Tibial artery (tissue), 4 donors: ENCODE measurements around the gene RCC2.

Source experiments
- DNase-seq, 2 donors: peaks; one replicate each; pipeline ENCODE4 v3.0.0-alpha.2; 2019
- H3K27ac ChIP-seq, 2 donors: fragments of 200-600 bp; sonication (generic) in 1 of 2; 1 replicate in 1 of 2; 2 replicates in 1 of 2; pipeline ENCODE4 v1.5.1; 2018 to 2019; ENCODE audit warnings: mild to moderate bottlenecking in 1 of 2
- H3K27me3 ChIP-seq, 2 donors: fragments of 200-600 bp; sonication (generic) in 1 of 2; one replicate each; pipeline versions ENCODE4 v1.5.1 to v1.6.0; 2016 to 2019
- H3K36me3 ChIP-seq, 3 donors: fragments of 200-600 bp; sonication (generic) in 2 of 3; one replicate each; pipeline ENCODE4 v1.5.1; 2016 to 2019; ENCODE audit warnings: mild to moderate bottlenecking in 2 of 3
- H3K4me1 ChIP-seq, 4 donors: fragments of 200-600 bp; sonication (generic) in 2 of 4; 1 replicate in 3 of 4; 2 replicates in 1 of 4; pipeline ENCODE4 v1.5.1; 2016 to 2019
- H3K4me3 ChIP-seq, 2 donors: fragments of 200-600 bp; sonication (generic) in 1 of 2; 1 replicate in 1 of 2; 2 replicates in 1 of 2; pipeline ENCODE4 v1.5.1; 2018 to 2019; ENCODE audit warnings: mild to moderate bottlenecking in 2 of 2
- H3K9me3 ChIP-seq, 3 donors: fragments of 200-600 bp; sonication (generic) in 1 of 3; one replicate each; pipeline ENCODE4 v1.5.1; 2016 to 2019
- intact Hi-C: fragments of 100-400 bp; cut with DNase I; formaldehyde crosslinking; loops from one replicate; pipeline ENCODE4 v1.15.0; 2023; ENCODE audit warnings: low total_unique reads
- TF ChIP-seq, protein P1 (sequence below), 2 experiments: fragments of 200-600 bp in 1 of 2; fragments of 450-650 bp in 1 of 2; IDR thresholded peaks; one replicate each; pipeline ENCODE4 v1.5.1; 2017 to 2019; ENCODE audit warnings: antibody characterized with exemption in 2 of 2, mild to moderate bottlenecking in 1 of 2, moderate library complexity in 1 of 2

The RCC2 gene

DNA sequence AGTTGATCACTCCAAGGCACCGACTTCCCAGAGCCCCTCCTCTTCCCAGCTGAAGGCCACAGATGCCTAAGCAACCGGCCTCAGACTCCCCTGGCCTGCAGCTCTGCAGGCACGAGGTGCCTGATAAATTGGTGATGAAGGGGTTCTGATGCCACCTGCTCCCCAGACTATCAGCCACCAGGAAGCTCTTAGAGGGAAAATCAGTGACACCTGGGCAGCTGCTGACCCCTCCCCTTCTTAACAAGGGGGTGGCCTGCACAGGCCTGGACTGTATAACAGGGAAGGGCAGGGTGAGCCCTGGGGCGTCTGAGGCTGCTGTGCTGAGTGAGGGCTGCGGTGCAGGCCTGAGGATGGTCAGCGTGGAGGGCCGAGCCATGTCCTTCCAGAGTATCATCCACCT lies 67.6 kb downstream of the RCC2 start, which contains the start of gene PADI6:
Gene PADI6, plus strand, starts transcription at position 301 of the 400 bp plus-strand sequence. Its CDS starts 50 bp downstream, at position 351.
- no peaks in the 10 kb centered on the region for H3K4me1 ChIP-seq
- no peaks in the 10 kb centered on the region for H3K36me3 ChIP-seq
- no peak within 1 kb of the TSS for H3K4me3 ChIP-seq
- H3K27ac ChIP-seq = no peak within 1 kb of the TSS
- DNase-seq = no peak
- H3K9me3 ChIP-seq = no peaks in the 10 kb centered on the region
- intact Hi-C loops = no loop called here
- peaks cover 0 to 62% of the 10 kb centered on the region in 2 donors for H3K27me3 ChIP-seq
- TF ChIP-seq, protein P1, sequence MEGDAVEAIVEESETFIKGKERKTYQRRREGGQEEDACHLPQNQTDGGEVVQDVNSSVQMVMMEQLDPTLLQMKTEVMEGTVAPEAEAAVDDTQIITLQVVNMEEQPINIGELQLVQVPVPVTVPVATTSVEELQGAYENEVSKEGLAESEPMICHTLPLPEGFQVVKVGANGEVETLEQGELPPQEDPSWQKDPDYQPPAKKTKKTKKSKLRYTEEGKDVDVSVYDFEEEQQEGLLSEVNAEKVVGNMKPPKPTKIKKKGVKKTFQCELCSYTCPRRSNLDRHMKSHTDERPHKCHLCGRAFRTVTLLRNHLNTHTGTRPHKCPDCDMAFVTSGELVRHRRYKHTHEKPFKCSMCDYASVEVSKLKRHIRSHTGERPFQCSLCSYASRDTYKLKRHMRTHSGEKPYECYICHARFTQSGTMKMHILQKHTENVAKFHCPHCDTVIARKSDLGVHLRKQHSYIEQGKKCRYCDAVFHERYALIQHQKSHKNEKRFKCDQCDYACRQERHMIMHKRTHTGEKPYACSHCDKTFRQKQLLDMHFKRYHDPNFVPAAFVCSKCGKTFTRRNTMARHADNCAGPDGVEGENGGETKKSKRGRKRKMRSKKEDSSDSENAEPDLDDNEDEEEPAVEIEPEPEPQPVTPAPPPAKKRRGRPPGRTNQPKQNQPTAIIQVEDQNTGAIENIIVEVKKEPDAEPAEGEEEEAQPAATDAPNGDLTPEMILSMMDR (IDR thresholded peaks at IDR 0.05) = no peak

DNA sequence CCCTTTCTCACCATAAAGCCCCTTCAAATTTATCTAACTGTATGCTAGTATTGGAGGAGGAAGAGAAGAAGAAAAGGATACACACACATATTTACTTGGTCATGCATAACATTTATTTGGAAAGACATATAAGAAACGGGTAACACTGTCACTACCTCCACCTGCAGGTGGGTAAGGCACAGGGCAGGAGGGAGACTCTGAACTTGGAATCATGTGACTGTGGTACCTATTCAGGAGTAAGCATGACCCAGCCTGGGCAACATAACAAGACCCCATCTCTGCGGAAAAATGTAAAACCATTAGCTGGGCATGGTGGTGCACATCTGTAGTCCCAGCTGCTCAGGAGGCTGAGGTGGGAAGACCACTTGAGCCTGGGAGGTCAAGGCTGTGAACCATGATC lies 68.9 kb downstream of the RCC2 start:
- peaks cover 0 to 71% of the 10 kb centered on the region in 2 donors for H3K27me3 ChIP-seq
- TF ChIP-seq, protein P1 (IDR thresholded peaks at IDR 0.05) = no peak
- intact Hi-C loops = no loop called here

DNA sequence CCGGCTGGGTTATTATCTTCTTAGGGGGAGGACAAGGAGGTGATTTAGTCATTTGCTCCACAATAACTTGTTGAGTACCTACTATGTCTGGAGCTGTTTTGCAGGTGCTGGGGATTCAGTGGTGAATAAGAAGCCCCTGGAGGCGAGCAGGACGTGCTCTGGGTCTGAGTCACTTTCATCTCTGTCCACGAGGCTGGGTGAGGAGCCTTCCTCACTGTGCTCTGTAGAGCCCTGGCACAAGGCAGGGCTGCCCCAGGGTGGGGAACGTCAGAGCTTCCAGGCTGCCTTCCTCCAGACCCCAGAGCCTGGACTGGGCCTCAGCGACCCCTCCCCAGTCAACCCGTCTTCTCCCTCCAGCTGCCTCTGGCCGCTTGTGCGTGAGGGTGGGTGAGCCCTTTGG lies 70.0 kb downstream of the RCC2 start:
- no peaks in the 10 kb centered on the region for H3K4me1 ChIP-seq
- no peak for DNase-seq
- H3K9me3 ChIP-seq = no peaks in the 10 kb centered on the region
- peaks cover 0 to 75% of the 10 kb centered on the region in 2 donors for H3K27me3 ChIP-seq
- intact Hi-C loops = no loop called here
- no peak overlapping the region for H3K4me3 ChIP-seq
- no peak overlapping the region for H3K27ac ChIP-seq
- H3K36me3 ChIP-seq = no peaks in the 10 kb centered on the region
- TF ChIP-seq, protein P1 (IDR thresholded peaks at IDR 0.05) = no peak

More for the DNA sequence above, 68.9 kb downstream of the RCC2 start:
- Histone ChIP-seq H3K36me3 (no peaks in the 10 kb centered on the region), H3K27ac (no peak overlapping the region), H3K4me3 (no peak overlapping the region), H3K9me3 (no peaks in the 10 kb centered on the region), H3K4me1 (no peaks in the 10 kb centered on the region)
- DNase-seq = no peak

DNA sequence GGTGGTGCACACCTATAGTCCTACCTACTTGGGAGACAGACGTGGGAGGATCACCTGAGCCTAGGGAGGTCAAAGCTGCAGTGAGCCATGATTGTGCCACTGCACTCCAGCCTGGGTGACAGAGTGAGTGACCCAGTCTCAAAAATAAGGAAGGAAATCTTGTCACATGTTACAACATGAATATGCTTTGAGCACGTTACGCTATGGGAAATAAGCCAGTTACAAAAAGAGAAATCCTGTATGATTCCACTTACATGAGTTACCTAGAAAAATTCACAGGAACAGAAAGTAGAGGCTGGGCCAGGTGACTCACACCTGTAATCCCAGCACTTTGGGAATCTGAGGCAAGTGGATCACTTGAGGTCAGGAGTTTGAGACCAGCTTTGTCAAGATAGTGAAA lies 74.2 kb downstream of the RCC2 start:
- intact Hi-C loops = no loop called here
- Histone ChIP-seq H3K4me3 (no peak overlapping the region), H3K9me3 (no peaks in the 10 kb centered on the region), H3K36me3 (no peaks in the 10 kb centered on the region), H3K27ac (no peak overlapping the region), H3K4me1 (no peaks in the 10 kb centered on the region), H3K27me3 (peaks cover 0 to 68% of the 10 kb centered on the region in 2 donors)
- DNase-seq = no peak
- TF ChIP-seq, protein P1 (IDR thresholded peaks at IDR 0.05) = no peak

DNA sequence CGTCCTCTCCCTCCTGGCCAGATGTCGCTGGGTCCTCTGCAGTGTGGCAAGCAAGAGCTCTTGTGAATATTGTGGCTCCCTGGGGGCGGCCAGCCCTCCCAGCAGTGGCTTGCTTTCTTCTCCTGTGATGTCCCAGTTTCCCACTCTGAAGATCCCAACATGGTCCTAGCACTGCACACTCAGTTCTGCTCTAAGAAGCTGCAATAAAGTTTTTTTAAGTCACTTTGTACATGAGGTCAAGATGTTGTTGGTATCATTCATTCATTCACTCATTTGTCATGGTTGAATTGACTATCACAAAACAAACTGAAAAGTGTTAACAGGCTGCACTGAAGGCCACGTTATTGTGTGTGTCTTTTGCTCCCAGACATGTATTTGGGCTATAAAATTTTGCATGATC lies 75.7 kb downstream of the RCC2 start:
- no peaks in the 10 kb centered on the region for H3K9me3 ChIP-seq
- H3K4me1 ChIP-seq = no peaks in the 10 kb centered on the region
- no peaks in the 10 kb centered on the region for H3K36me3 ChIP-seq
- no peak for DNase-seq
- H3K27me3 ChIP-seq = peaks cover 0 to 69% of the 10 kb centered on the region in 2 donors
- TF ChIP-seq, protein P1 (IDR thresholded peaks at IDR 0.05) = no peak
- no peak overlapping the region for H3K4me3 ChIP-seq
- H3K27ac ChIP-seq = no peak overlapping the region
- intact Hi-C loops = no loop called here

DNA sequence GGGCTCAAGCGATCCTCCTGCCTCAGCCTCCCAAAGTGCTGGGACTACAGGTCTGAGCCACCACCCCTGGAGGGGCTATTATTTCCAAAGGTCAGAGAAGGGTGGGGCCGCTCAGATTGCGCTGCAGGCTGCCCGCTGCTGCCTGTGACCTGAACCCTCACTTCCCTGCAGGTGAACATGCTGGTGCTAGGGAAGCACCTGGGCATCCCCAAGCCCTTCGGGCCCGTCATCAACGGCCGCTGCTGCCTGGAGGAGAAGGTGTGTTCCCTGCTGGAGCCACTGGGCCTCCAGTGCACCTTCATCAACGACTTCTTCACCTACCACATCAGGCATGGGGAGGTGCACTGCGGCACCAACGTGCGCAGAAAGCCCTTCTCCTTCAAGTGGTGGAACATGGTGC lies 76.1 kb downstream of the RCC2 start:
- no peak for DNase-seq
- H3K27me3 ChIP-seq = peaks cover 0 to 71% of the 10 kb centered on the region in 2 donors
- H3K9me3 ChIP-seq = no peaks in the 10 kb centered on the region
- H3K4me3 ChIP-seq = no peak overlapping the region
- TF ChIP-seq, protein P1 (IDR thresholded peaks at IDR 0.05) = no peak
- H3K4me1 ChIP-seq = no peaks in the 10 kb centered on the region
- H3K36me3 ChIP-seq = no peaks in the 10 kb centered on the region
- H3K27ac ChIP-seq = no peak overlapping the region
- intact Hi-C loops = no loop called here
